HG02852 (cell line): ENCODE results near the gene NDST4.
A peak's percentile ranks its signal among the peaks of the same experiment; 100 is the strongest.

ENCODE experiments used
- ATAC-seq: cut with Tn5 transposase; IDR thresholded peaks from one replicate; pipeline ENCODE4 v1.9.1; 2021; ENCODE audit warnings: mild to moderate bottlenecking, moderate library complexity; ENCODE audit not compliant: unreplicated experiment

The NDST4 gene

DNA sequence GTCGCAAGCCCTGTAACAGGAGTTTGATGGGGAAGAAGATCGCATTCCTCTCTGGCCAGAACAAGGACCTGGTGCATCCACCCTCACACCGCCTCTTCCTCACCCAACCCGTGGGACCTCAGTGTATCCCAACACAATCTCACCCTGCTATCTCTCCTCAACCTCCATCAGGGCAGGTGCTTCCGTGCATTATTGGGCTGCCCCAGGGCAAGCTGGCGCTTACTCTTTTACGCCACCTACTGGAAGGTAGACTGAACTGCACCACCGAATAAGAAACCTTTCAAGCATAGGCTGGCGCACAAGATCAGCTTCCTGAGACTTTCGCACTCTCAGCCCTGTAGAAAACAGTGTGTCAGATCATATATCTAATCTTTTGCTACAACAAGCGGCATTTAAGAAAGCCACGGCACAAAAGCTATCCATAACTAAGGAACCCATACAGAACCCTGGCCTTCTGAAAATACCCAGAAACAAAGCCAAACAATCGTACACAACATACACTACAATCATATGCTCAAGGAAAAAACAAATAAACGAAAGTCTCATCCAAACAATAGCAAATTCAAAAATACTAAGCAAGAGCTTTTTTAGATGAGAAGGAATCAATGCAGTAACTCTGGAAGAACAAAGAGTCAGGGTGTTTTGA is 305.5 kb downstream of the NDST4 start:
- ATAC-seq = peak; percentile 98

- ATAC-seq = peak; percentile 18
Observed at GRCh38 chr4:114807357-114807756, 306.1 kb downstream of the NDST4 start.

GRCh38 chr4:114791976-114792375 is 321.4 kb downstream of the NDST4 start:
- ATAC-seq = no peak

DNA sequence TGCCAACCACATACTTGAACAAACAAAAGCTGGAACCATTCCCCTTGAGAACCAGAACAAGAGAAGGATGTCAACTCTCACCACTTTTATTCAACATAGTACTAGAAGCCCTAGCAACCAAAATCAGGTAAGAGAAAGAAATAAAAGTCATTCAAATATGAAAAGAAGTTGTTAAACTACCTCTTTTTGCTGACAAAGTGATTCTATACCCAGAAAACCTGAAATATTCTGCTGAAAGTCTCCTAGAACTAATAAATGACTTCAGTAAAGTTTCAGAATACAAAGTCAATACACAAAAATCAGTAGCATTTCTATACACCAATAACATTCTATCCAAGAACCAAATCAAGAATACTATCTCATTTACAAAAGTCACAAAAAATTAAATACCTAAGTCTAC is 327.9 kb downstream of the NDST4 start:
- no peak for ATAC-seq

- no peak for ATAC-seq
Observed at GRCh38 chr4:114783215-114783595, 330.2 kb downstream of the NDST4 start.

DNA sequence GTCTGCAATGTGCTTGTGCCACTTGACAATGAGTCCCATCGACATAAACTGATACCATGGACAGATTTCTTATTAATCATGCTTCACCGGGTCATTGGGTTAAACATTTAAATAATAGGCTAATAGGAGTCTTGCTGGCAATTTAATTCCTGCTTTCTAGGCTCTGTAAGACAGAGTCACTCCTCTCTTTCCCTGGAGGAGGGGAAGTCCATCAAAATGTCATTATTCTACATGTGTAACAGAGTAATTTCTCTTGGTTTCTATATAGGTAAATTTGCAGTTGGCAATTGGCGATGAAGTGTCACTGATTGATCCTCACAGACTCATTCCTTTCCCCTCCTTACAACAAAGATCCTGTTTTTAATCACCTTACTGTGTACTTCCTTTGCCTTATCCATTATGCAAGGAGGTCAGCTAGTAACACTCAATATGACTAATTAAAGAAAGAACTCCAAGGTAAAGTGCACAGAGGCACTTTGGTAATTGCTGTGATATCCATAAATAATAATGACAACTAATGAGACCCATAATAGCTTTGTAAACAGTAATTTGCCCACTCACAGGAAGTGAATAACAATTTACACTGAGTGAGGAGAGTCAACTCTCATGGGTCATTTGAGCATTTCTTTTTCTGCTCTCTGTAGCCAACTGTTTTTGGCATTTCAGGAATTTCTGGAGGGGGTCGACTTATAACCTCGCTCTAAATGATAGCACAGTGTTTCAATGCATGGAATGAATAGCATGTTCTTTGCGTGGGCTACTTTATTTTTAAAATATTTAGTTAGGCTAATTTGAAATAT is 330.8 kb downstream of the NDST4 start:
- no peak for ATAC-seq

GRCh38 chr4:114780205-114780604 is 333.2 kb downstream of the NDST4 start:
- no peak for ATAC-seq
